Measurements from ENCODE around the gene CDHR1.

The CDHR1 gene

DNA sequence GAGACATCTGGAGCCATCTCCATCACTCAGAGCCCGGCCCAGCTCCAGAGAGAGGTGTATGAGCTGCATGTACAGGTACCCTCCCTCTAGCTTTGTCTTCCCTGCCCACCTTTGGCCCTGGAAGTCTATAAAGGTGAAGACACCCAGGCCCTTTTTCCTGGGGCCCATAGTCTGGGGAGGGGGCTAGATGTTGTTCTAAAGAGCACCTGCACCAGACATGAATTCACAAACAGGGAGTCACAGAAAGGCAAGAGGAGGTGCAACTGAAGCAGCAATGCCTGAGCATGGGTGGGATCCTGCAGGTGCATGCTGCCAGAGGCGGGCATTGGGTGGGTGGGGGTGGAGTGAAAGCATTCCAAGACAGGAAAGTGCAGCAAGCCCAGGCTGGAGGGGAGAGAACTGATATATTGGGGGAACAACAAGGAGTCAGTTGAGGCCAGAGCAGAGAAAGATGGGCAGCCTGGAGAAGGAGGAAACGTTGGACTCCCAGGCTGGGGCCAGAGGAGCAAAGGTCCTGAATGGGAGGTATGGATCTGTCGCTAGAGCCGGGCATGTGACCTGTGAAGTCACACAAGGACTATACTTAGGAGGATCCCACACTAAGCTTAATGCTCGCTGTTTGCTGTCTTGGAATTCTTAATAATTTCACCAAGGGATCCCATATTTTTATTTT lies 11.7 kb downstream of the CDHR1 start:
- H3K4me1 ChIP-seq (ENCODE audit: control insufficient read depth in 5 of 5, insufficient read depth in 5 of 5, low read length in 5 of 5), result no peaks in the 10 kb centered on the region
- H3K27me3 ChIP-seq (ENCODE audit: control insufficient read depth in 5 of 5, insufficient read depth in 4 of 5, low read length in 5 of 5), result peaks cover 0 to 9% (median 4%) of the 10 kb centered on the region in 5 donors
- H3K9ac ChIP-seq (ENCODE audit: low read length in 5 of 5), result no peak overlapping the region
- no peaks in the 10 kb centered on the region for H3K36me3 ChIP-seq (ENCODE audit: control insufficient read depth in 5 of 5, insufficient read depth in 5 of 5, low read length in 5 of 5)
- no peak overlapping the region for H3K4me3 ChIP-seq (ENCODE audit: low read depth in 1 of 5, low read length in 5 of 5)
- no peak overlapping the region for H3K27ac ChIP-seq (ENCODE audit: low read depth, low read length)
- no peaks in the 10 kb centered on the region for H3K9me3 ChIP-seq (ENCODE audit: control insufficient read depth in 5 of 5, low read length in 5 of 5)

DNA sequence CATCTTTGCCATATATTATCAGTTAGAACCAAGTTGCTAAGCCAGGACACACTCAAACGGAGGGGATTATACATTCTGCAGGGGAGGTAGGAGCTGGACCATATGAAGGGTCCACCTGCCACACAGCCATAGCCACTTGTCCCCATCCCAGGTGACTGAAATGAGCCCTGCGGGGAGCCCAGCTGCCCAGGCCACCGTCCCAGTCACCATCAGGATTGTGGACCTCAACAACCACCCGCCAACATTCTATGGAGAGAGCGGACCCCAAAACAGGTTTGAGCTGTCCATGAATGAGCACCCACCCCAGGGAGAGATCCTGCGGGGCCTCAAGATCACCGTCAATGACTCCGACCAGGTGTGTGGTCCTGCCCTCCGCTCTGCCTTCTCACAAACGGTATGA lies 13.7 kb downstream of the CDHR1 start:
- H3K9ac ChIP-seq (ENCODE audit: low read length in 5 of 5), result no peak overlapping the region
- no peaks in the 10 kb centered on the region for H3K36me3 ChIP-seq (ENCODE audit: control insufficient read depth in 5 of 5, insufficient read depth in 5 of 5, low read length in 5 of 5)
- H3K4me1 ChIP-seq (ENCODE audit: control insufficient read depth in 5 of 5, insufficient read depth in 5 of 5, low read length in 5 of 5), result no peaks in the 10 kb centered on the region
- no peak overlapping the region for H3K4me3 ChIP-seq (ENCODE audit: low read depth in 1 of 5, low read length in 5 of 5)
- peaks cover 0 to 9% (median 4%) of the 10 kb centered on the region in 5 donors for H3K27me3 ChIP-seq (ENCODE audit: control insufficient read depth in 5 of 5, insufficient read depth in 4 of 5, low read length in 5 of 5)
- H3K27ac ChIP-seq (ENCODE audit: low read depth, low read length), result no peak overlapping the region
- no peaks in the 10 kb centered on the region for H3K9me3 ChIP-seq (ENCODE audit: control insufficient read depth in 5 of 5, low read length in 5 of 5)

- no peak overlapping the region for H3K27ac ChIP-seq (ENCODE audit: low read depth, low read length)
- H3K36me3 ChIP-seq (ENCODE audit: control insufficient read depth in 5 of 5, insufficient read depth in 5 of 5, low read length in 5 of 5), result no peaks in the 10 kb centered on the region
- peaks cover 0 to 7% (median 4%) of the 10 kb centered on the region in 5 donors for H3K27me3 ChIP-seq (ENCODE audit: control insufficient read depth in 5 of 5, insufficient read depth in 4 of 5, low read length in 5 of 5)
- H3K4me3 ChIP-seq (ENCODE audit: low read depth in 1 of 5, low read length in 5 of 5), result no peak overlapping the region
- no peak overlapping the region for H3K9ac ChIP-seq (ENCODE audit: low read length in 5 of 5)
- no peaks in the 10 kb centered on the region for H3K9me3 ChIP-seq (ENCODE audit: control insufficient read depth in 5 of 5, low read length in 5 of 5)
- no peaks in the 10 kb centered on the region for H3K4me1 ChIP-seq (ENCODE audit: control insufficient read depth in 5 of 5, insufficient read depth in 5 of 5, low read length in 5 of 5)
Measured at GRCh38 chr10:84211566-84211965, 17.2 kb downstream of the CDHR1 start.

GRCh38 chr10:84212014-84212413 lies 17.7 kb downstream of the CDHR1 start:
- no peak overlapping the region for H3K9ac ChIP-seq (ENCODE audit: low read length in 5 of 5)
- H3K36me3 ChIP-seq (ENCODE audit: control insufficient read depth in 5 of 5, insufficient read depth in 5 of 5, low read length in 5 of 5), result no peaks in the 10 kb centered on the region
- no peak overlapping the region for H3K4me3 ChIP-seq (ENCODE audit: low read depth in 1 of 5, low read length in 5 of 5)
- H3K27ac ChIP-seq (ENCODE audit: low read depth, low read length), result no peak overlapping the region
- peaks cover 0 to 7% (median under 1%) of the 10 kb centered on the region in 5 donors for H3K27me3 ChIP-seq (ENCODE audit: control insufficient read depth in 5 of 5, insufficient read depth in 4 of 5, low read length in 5 of 5)
- no peaks in the 10 kb centered on the region for H3K9me3 ChIP-seq (ENCODE audit: control insufficient read depth in 5 of 5, low read length in 5 of 5)
- no peaks in the 10 kb centered on the region for H3K4me1 ChIP-seq (ENCODE audit: control insufficient read depth in 5 of 5, insufficient read depth in 5 of 5, low read length in 5 of 5)

DNA sequence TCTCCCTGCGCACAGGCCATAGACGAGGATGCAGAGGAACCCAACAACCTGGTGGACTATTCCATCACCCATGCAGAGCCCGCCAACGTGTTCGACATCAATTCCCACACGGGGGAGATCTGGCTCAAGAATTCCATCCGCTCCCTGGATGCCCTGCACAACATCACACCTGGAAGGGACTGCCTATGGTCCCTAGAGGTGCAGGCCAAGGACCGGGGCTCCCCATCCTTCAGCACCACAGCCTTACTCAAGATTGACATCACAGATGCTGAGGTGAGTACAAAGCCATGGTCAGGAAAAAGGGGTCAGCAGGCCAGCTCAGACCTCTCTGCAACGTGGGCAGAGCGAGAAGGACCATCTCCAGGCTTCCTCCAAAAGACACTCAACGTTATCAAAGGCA lies 18.7 kb downstream of the CDHR1 start:
- Histone ChIP-seq H3K27ac (ENCODE audit: low read depth, low read length) (no peak overlapping the region), H3K27me3 (ENCODE audit: control insufficient read depth in 5 of 5, insufficient read depth in 4 of 5, low read length in 5 of 5) (peaks cover 0 to 6% (median 0%) of the 10 kb centered on the region in 5 donors), H3K9me3 (ENCODE audit: control insufficient read depth in 5 of 5, low read length in 5 of 5) (no peaks in the 10 kb centered on the region), H3K4me3 (ENCODE audit: low read depth in 1 of 5, low read length in 5 of 5) (no peak overlapping the region), H3K9ac (ENCODE audit: low read length in 5 of 5) (no peak overlapping the region), H3K36me3 (ENCODE audit: control insufficient read depth in 5 of 5, insufficient read depth in 5 of 5, low read length in 5 of 5) (no peaks in the 10 kb centered on the region), H3K4me1 (ENCODE audit: control insufficient read depth in 5 of 5, insufficient read depth in 5 of 5, low read length in 5 of 5) (no peaks in the 10 kb centered on the region)

- H3K27ac ChIP-seq (ENCODE audit: low read depth, low read length), result no peak overlapping the region
- no peaks in the 10 kb centered on the region for H3K9me3 ChIP-seq (ENCODE audit: control insufficient read depth in 5 of 5, low read length in 5 of 5)
- no peak overlapping the region for H3K4me3 ChIP-seq (ENCODE audit: low read depth in 1 of 5, low read length in 5 of 5)
- no peak overlapping the region for H3K9ac ChIP-seq (ENCODE audit: low read length in 5 of 5)
- H3K4me1 ChIP-seq (ENCODE audit: control insufficient read depth in 5 of 5, insufficient read depth in 5 of 5, low read length in 5 of 5), result no peaks in the 10 kb centered on the region
- no peaks in the 10 kb centered on the region for H3K36me3 ChIP-seq (ENCODE audit: control insufficient read depth in 5 of 5, insufficient read depth in 5 of 5, low read length in 5 of 5)
- peaks cover 0 to 6% (median 0%) of the 10 kb centered on the region in 5 donors for H3K27me3 ChIP-seq (ENCODE audit: control insufficient read depth in 5 of 5, insufficient read depth in 4 of 5, low read length in 5 of 5)
Measured at GRCh38 chr10:84214046-84214572, 19.8 kb downstream of the CDHR1 start.

DNA sequence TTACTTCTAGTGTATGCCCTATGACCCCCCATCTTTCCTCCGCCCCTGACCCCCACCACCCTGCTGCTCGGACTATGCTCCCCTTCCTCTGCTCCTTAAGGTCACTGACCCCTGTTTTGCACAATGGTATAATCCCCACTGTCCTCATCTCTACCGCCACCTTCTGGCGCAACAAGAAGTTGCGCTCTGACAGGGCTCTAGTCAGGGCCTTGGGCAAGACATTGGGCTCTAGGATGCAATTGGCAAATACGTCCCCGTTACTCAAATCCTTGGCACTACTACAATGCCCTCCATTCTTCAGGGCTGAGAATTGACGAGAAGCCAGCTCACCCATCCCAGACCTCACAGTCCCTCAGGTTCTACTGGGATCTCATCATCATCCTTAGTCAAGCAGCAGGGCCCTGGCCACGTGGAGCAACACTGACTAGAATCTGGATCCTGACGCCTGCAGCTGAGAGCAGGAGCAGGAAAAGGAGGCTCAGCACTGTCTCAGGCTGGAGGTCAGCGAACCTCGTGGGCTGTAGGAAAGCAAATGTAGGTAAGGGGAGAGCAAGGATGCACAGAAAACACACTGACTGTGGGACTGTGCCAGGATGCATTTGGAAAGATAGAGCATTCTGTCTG lies 20.4 kb downstream of the CDHR1 start:
- H3K27ac ChIP-seq (ENCODE audit: low read depth, low read length), result no peak overlapping the region
- H3K36me3 ChIP-seq (ENCODE audit: control insufficient read depth in 5 of 5, insufficient read depth in 5 of 5, low read length in 5 of 5), result no peaks in the 10 kb centered on the region
- H3K27me3 ChIP-seq (ENCODE audit: control insufficient read depth in 5 of 5, insufficient read depth in 4 of 5, low read length in 5 of 5), result peaks cover 0 to 6% (median 0%) of the 10 kb centered on the region in 5 donors
- H3K4me1 ChIP-seq (ENCODE audit: control insufficient read depth in 5 of 5, insufficient read depth in 5 of 5, low read length in 5 of 5), result no peaks in the 10 kb centered on the region
- H3K9me3 ChIP-seq (ENCODE audit: control insufficient read depth in 5 of 5, low read length in 5 of 5), result no peaks in the 10 kb centered on the region
- H3K4me3 ChIP-seq (ENCODE audit: low read depth in 1 of 5, low read length in 5 of 5), result no peak overlapping the region
- H3K9ac ChIP-seq (ENCODE audit: low read length in 5 of 5), result no peak overlapping the region

GRCh38 chr10:84216834-84217233 lies 22.5 kb downstream of the CDHR1 start:
- H3K36me3 ChIP-seq (ENCODE audit: control insufficient read depth in 5 of 5, insufficient read depth in 5 of 5, low read length in 5 of 5), result no peaks in the 10 kb centered on the region
- no peaks in the 10 kb centered on the region for H3K4me1 ChIP-seq (ENCODE audit: control insufficient read depth in 5 of 5, insufficient read depth in 5 of 5, low read length in 5 of 5)
- no peak overlapping the region for H3K9ac ChIP-seq (ENCODE audit: low read length in 5 of 5)
- peaks cover 0 to 6% (median 0%) of the 10 kb centered on the region in 5 donors for H3K27me3 ChIP-seq (ENCODE audit: control insufficient read depth in 5 of 5, insufficient read depth in 4 of 5, low read length in 5 of 5)
- no peak overlapping the region for H3K27ac ChIP-seq (ENCODE audit: low read depth, low read length)
- H3K4me3 ChIP-seq (ENCODE audit: low read depth in 1 of 5, low read length in 5 of 5), result no peak overlapping the region
- no peaks in the 10 kb centered on the region for H3K9me3 ChIP-seq (ENCODE audit: control insufficient read depth in 5 of 5, low read length in 5 of 5)

DNA sequence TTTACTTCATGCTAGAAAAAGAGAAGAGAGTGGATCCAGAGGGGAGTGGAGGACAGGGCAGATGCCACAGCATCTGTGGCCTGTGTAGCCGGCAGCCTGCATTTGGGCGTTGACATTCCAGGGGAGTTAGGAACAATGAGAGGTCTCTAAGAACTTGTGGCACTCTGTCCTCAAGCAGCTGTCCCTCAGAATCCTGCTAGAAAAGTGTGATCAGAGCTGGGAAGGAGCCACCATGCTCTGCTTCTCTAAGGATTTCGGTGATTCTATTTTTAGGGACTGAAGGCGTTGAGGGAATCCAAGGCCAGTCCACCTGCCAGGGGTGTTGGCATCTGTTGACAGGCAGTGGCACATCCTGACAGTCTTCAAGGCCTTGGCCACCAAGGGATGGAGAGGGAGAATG lies 23.4 kb downstream of the CDHR1 start:
- Histone ChIP-seq H3K36me3 (ENCODE audit: control insufficient read depth in 5 of 5, insufficient read depth in 5 of 5, low read length in 5 of 5) (no peaks in the 10 kb centered on the region), H3K9ac (ENCODE audit: low read length in 5 of 5) (no peak overlapping the region), H3K27ac (ENCODE audit: low read depth, low read length) (no peak overlapping the region), H3K27me3 (ENCODE audit: control insufficient read depth in 5 of 5, insufficient read depth in 4 of 5, low read length in 5 of 5) (peaks cover 0 to 7% (median 2%) of the 10 kb centered on the region in 5 donors), H3K9me3 (ENCODE audit: control insufficient read depth in 5 of 5, low read length in 5 of 5) (no peaks in the 10 kb centered on the region), H3K4me1 (ENCODE audit: control insufficient read depth in 5 of 5, insufficient read depth in 5 of 5, low read length in 5 of 5) (no peaks in the 10 kb centered on the region), H3K4me3 (ENCODE audit: low read depth in 1 of 5, low read length in 5 of 5) (no peak overlapping the region)

- no peaks in the 10 kb centered on the region for H3K4me1 ChIP-seq (ENCODE audit: control insufficient read depth in 5 of 5, insufficient read depth in 5 of 5, low read length in 5 of 5)
- no peaks in the 10 kb centered on the region for H3K9me3 ChIP-seq (ENCODE audit: control insufficient read depth in 5 of 5, low read length in 5 of 5)
- no peak overlapping the region for H3K27ac ChIP-seq (ENCODE audit: low read depth, low read length)
- H3K4me3 ChIP-seq (ENCODE audit: low read depth in 1 of 5, low read length in 5 of 5), result no peak overlapping the region
- H3K36me3 ChIP-seq (ENCODE audit: control insufficient read depth in 5 of 5, insufficient read depth in 5 of 5, low read length in 5 of 5), result no peaks in the 10 kb centered on the region
- peaks cover 0 to 8% (median 4%) of the 10 kb centered on the region in 5 donors for H3K27me3 ChIP-seq (ENCODE audit: control insufficient read depth in 5 of 5, insufficient read depth in 4 of 5, low read length in 5 of 5)
- no peak overlapping the region for H3K9ac ChIP-seq (ENCODE audit: low read length in 5 of 5)
Measured at GRCh38 chr10:84221916-84222315, 27.6 kb downstream of the CDHR1 start.

Measured in subcutaneous abdominal adipose tissue (tissue), 5 donors.